CD14-positive monocyte (primary cell): ENCODE measurements around the gene DDX17. TPM values are rescaled to one million over a fixed set of nuclear protein-coding genes. Genes with fewer than 3 reads are reported as not detected.

Experiments used
- DNase-seq, 3 donors: peaks; one replicate each; pipeline ENCODE4 v3.0.0-alpha.2; 2011 to 2022
- H2AFZ ChIP-seq: 2 replicates; pipeline ENCODE4 v1.6.0; 2012; ENCODE audit warnings: mild to moderate bottlenecking, low read depth, low read length, inconsistent platforms; ENCODE audit not compliant: insufficient read depth, poor library complexity, severe bottlenecking
- H3K27ac ChIP-seq, 2 donors: 1 replicate in 1 of 2; 2 replicates in 1 of 2; pipeline ENCODE4 v1.5.1; 2012 to 2013; ENCODE audit warnings: low read length in 2 of 2, control low read depth in 1 of 2, inconsistent platforms in 1 of 2, low read depth in 1 of 2, mild to moderate bottlenecking in 1 of 2
- H3K27me3 ChIP-seq, 2 donors: one replicate each; pipeline versions ENCODE4 v1.6.0 to v1.6.1; 2011 to 2013; ENCODE audit warnings: low read length in 2 of 2; ENCODE audit not compliant: control insufficient read depth in 2 of 2, insufficient read depth in 2 of 2
- H3K36me3 ChIP-seq, 2 donors: replicated peaks in 1 of 2; 1 replicate in 1 of 2; 2 replicates in 1 of 2; pipeline versions ENCODE4 v1.5.1 to v1.6.1; 2012 to 2013; ENCODE audit warnings: low read length in 2 of 2, control low read depth in 1 of 2, inconsistent platforms in 1 of 2, mild to moderate bottlenecking in 1 of 2; ENCODE audit not compliant: insufficient read depth in 2 of 2, control insufficient read depth in 1 of 2
- H3K4me1 ChIP-seq, 2 donors: 1 replicate in 1 of 2; 2 replicates in 1 of 2; pipeline versions ENCODE4 v1.5.1 to v1.6.1; 2012 to 2013; ENCODE audit warnings: low read length in 2 of 2, control low read depth in 1 of 2, inconsistent platforms in 1 of 2, mild to moderate bottlenecking in 1 of 2, moderate library complexity in 1 of 2; ENCODE audit not compliant: insufficient read depth in 2 of 2, control insufficient read depth in 1 of 2
- H3K4me2 ChIP-seq: replicated peaks from 2 replicates; pipeline ENCODE3; 2012; ENCODE audit warnings: low read length, moderate library complexity, mild to moderate bottlenecking; ENCODE audit not compliant: poor library complexity, severe bottlenecking; ENCODE audit errors: extremely low read depth
- H3K4me3 ChIP-seq, 3 experiments: fragments of 200-600 bp in 1 of 3; sonication (generic) in 1 of 3; replicated peaks in 1 of 3; 1 replicate in 2 of 3; 2 replicates in 1 of 3; pipeline ENCODE4 v1.5.1; 2011 to 2013; ENCODE audit warnings: low read length in 3 of 3, mild to moderate bottlenecking in 3 of 3, control low read depth in 2 of 3, low read depth in 2 of 3, inconsistent platforms in 1 of 3, moderate library complexity in 1 of 3
- H3K79me2 ChIP-seq: 2 replicates; pipeline ENCODE4 v1.6.0; 2012; ENCODE audit warnings: mild to moderate bottlenecking, control low read depth, inconsistent platforms, low read length, moderate library complexity; ENCODE audit not compliant: insufficient read depth
- H3K9ac ChIP-seq: 2 replicates; pipeline ENCODE4 v1.6.0; 2017; ENCODE audit warnings: low read length, mild to moderate bottlenecking; ENCODE audit not compliant: insufficient read depth, poor library complexity, severe bottlenecking
- H3K9me3 ChIP-seq, 2 donors: replicated peaks in 1 of 2; 1 replicate in 1 of 2; 2 replicates in 1 of 2; pipeline versions ENCODE4 v1.5.1 to v1.6.1; 2012 to 2013; ENCODE audit warnings: low read length in 2 of 2, control low read depth in 1 of 2; ENCODE audit not compliant: control insufficient read depth in 1 of 2, insufficient read depth in 1 of 2
- H4K20me1 ChIP-seq: 2 replicates; pipeline ENCODE4 v1.6.0; 2012; ENCODE audit warnings: mild to moderate bottlenecking, low read length, control low read depth, moderate library complexity; ENCODE audit not compliant: insufficient read depth
- H3K27ac Mint-ChIP-seq, 7 donors: one replicate each; pipeline ENCODE4 v1.8.0; 2020; ENCODE audit warnings: mild to moderate bottlenecking in 7 of 7, mixed read lengths in 7 of 7, moderate library complexity in 6 of 7, inconsistent platforms in 2 of 7
- H3K27me3 Mint-ChIP-seq, 3 donors: one replicate each; pipeline ENCODE4 v1.8.0; 2021 to 2022; ENCODE audit warnings: low read depth in 3 of 3, mild to moderate bottlenecking in 3 of 3, mixed read lengths in 3 of 3, moderate library complexity in 3 of 3, inconsistent platforms in 1 of 3
- H3K36me3 Mint-ChIP-seq, 2 donors: one replicate each; pipeline ENCODE4 v1.8.0; 2020; ENCODE audit warnings: mixed read lengths in 2 of 2, inconsistent platforms in 1 of 2, mild to moderate bottlenecking in 1 of 2
- H3K4me1 Mint-ChIP-seq: one replicate; pipeline ENCODE4 v1.8.0; 2020; ENCODE audit warnings: mild to moderate bottlenecking, mixed read lengths
- H3K4me3 Mint-ChIP-seq, 2 donors: one replicate each; pipeline ENCODE4 v1.8.0; 2020; ENCODE audit warnings: mild to moderate bottlenecking in 2 of 2, mixed read lengths in 2 of 2, moderate library complexity in 1 of 2
- H3K9me3 Mint-ChIP-seq, 7 donors: one replicate each; pipeline ENCODE4 v1.8.0; 2020 to 2022; ENCODE audit warnings: mixed read lengths in 7 of 7, mild to moderate bottlenecking in 6 of 7, moderate library complexity in 6 of 7, inconsistent platforms in 2 of 7
- whole genome bisulfite sequencing: methylation state at CpG from one replicate; pipeline ENCODE4 v1.1.5; 2013; ENCODE audit warnings: missing lambda C conversion rate; ENCODE audit not compliant: insufficient coverage; 5-methylcytosine and 5-hydroxymethylcytosine counted together
- intact Hi-C, 2 donors: fragments of 100-400 bp; cut with micrococcal nuclease; formaldehyde crosslinking; loops; one replicate each; pipeline versions ENCODE4 v1.15.0 to v1.15.1; 2023
- polyA plus RNA-seq, 3 donors: library from polyadenylated mRNA; depleted of rRNA in 1 of 3; unstranded in 2 of 3; stranded (reverse) in 1 of 3; fragments of 300-500 nt in 2 of 3; fragments of >200 nt in 1 of 3; fragmentation: Illumina TruSeq in 2 of 3; gene quantifications; 1 replicate in 2 of 3; 2 replicates in 1 of 3; pipeline ENCODE4 v1.2.3, GENCODE V29; 2012 to 2021
- TF ChIP-seq, protein P1 (sequence below): fragments of 200-600 bp; IDR thresholded peaks from one replicate; pipeline ENCODE4 v1.8.0; 2022; ENCODE audit warnings: antibody characterized with exemption, mild to moderate bottlenecking

DDX17 gene
- polyA plus RNA-seq, 3 donors: 31.4 to 434 (median 36.3) TPM

DNA sequence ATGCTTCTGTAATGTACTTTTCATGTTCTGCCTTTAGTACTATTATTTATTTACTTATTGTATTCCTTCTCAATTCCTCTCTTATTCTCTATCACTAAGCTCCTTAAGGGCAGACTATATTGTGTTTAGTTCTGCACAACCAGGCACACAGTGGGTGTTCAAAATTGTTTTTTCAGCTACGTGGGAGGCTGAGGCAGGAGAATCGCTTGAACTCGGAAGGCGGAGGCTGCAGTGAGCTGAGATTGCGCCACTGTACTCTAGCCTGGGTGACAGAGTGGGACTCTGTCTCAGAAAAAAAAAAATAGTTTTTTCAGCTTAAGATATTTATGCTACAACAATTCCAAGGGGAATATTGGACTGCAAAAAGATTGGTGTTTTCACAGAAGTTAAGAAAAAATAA is 17.4 kb upstream of the DDX17 start:
- Histone ChIP-seq H3K36me3 (no peaks in the 10 kb centered on the region), H4K20me1 (no peaks in the 10 kb centered on the region), H3K27me3 (peaks cover 38 to 63% of the 10 kb centered on the region in 2 donors), H2AFZ (no peak overlapping the region), H3K9ac (no peak overlapping the region), H3K27ac (no peak overlapping the region), H3K9me3 (no peaks in the 10 kb centered on the region), H3K4me1 (peaks cover 9 to 10% of the 10 kb centered on the region in 2 donors), H3K4me2 (no peak overlapping the region), H3K4me3 (no peak overlapping the region), H3K79me2 (no peaks in the 10 kb centered on the region)
- H3K36me3 Mint-ChIP-seq: no peaks in the 10 kb centered on the region
- peaks cover 25 to 60% (median 58%) of the 10 kb centered on the region in 3 donors for H3K27me3 Mint-ChIP-seq
- peaks cover 8% of the 10 kb centered on the region for H3K4me1 Mint-ChIP-seq
- TF ChIP-seq, protein P1, sequence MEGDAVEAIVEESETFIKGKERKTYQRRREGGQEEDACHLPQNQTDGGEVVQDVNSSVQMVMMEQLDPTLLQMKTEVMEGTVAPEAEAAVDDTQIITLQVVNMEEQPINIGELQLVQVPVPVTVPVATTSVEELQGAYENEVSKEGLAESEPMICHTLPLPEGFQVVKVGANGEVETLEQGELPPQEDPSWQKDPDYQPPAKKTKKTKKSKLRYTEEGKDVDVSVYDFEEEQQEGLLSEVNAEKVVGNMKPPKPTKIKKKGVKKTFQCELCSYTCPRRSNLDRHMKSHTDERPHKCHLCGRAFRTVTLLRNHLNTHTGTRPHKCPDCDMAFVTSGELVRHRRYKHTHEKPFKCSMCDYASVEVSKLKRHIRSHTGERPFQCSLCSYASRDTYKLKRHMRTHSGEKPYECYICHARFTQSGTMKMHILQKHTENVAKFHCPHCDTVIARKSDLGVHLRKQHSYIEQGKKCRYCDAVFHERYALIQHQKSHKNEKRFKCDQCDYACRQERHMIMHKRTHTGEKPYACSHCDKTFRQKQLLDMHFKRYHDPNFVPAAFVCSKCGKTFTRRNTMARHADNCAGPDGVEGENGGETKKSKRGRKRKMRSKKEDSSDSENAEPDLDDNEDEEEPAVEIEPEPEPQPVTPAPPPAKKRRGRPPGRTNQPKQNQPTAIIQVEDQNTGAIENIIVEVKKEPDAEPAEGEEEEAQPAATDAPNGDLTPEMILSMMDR: no peak
- H3K9me3 Mint-ChIP-seq: peaks cover 0 to 2% (median 0%) of the 10 kb centered on the region in 7 donors
- no CpG with 5 or more reads among the region's 5 CpGs for WGBS
- no peak for DNase-seq
- H3K4me3 Mint-ChIP-seq: peak overlapping the region in 1 of 2 donors; percentile 26
- H3K27ac Mint-ChIP-seq: no peak overlapping the region
- intact Hi-C loops: loop anchor here in 1 of 2 donors (5.0 kb wide), 1 partner anchor 34 kb away; no protein-coding TSS in a partner anchor

DNA sequence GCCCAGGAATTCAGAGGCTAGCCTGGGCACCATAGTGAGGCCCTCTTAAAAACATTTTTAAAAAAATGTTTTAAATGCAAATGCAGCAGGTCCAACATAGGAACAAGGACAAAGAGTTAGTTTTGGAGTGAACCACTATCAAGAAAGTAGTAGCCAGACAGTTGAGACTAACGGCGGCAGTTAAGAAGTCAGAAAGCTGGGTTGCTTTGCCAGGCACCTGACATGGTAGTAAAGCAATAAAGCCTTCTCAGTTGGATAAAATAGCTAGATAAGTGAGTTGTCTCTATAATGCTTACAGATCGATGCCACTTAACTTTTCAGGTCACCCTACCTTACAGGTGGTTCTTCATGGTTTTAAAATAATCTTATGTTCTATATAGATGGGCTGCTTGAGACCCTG is 16.9 kb upstream of the DDX17 start:
- intact Hi-C loops: loop anchor here in 1 of 2 donors (5.0 kb wide), 1 partner anchor 34 kb away; no protein-coding TSS in a partner anchor
- TF ChIP-seq, protein P1: no peak
- H3K9me3 Mint-ChIP-seq: peaks cover 0 to 2% (median 0%) of the 10 kb centered on the region in 7 donors

More for the DNA sequence above, 16.9 kb upstream of the DDX17 start:
- Histone ChIP-seq H2AFZ (no peak overlapping the region), H3K9me3 (no peaks in the 10 kb centered on the region), H3K4me2 (no peak overlapping the region), H3K79me2 (no peaks in the 10 kb centered on the region), H3K4me3 (no peak overlapping the region), H4K20me1 (no peaks in the 10 kb centered on the region), H3K27ac (no peak overlapping the region), H3K27me3 (peaks cover 38 to 63% of the 10 kb centered on the region in 2 donors), H3K4me1 (peaks cover 9 to 10% of the 10 kb centered on the region in 2 donors), H3K9ac (no peak overlapping the region), H3K36me3 (no peaks in the 10 kb centered on the region)
- Mint-ChIP-seq H3K27ac (no peak overlapping the region), H3K36me3 (no peaks in the 10 kb centered on the region), H3K4me3 (peak overlapping the region in 1 of 2 donors; percentile 26), H3K27me3 (peaks cover 21 to 59% (median 56%) of the 10 kb centered on the region in 3 donors), H3K4me1 (peaks cover 8% of the 10 kb centered on the region)
- DNase-seq: no peak
- WGBS: 100% methylated on average over 2 of the region's 3 CpGs
